NCI-H345 treated with DMSO at 0.1 percent for 48 hours (cell line): ENCODE data around the gene AQP6.

Experiments
- DNase-seq: peaks from one replicate; lab custom pipeline; 2025; ENCODE audit not compliant: unreplicated experiment; lab: John Stamatoyannopoulos, UW

Gene AQP6

GRCh38 chr12:50025187-50026059 is 52.7 kb downstream of the AQP6 start, which contains the start of gene RACGAP1:
RACGAP1 (minus strand) TSS chr12:50025494; CDS start chr12:50016715, 8,779 bp downstream.
- peak; percentile 69 for DNase-seq

- DNase-seq, result no peak
These were observed 53.9 kb downstream of the AQP6 start for GRCh38 chr12:50026691-50027090.
